Measurements from ENCODE around the gene KHDRBS1.

GRCh38 chr1:31970873-31971272 lies 42.8 kb upstream of the KHDRBS1 start:
- no peak for TF ChIP-seq GMEB1 (CRISPR knock-in tag; IDR thresholded peaks at IDR 0.05)
- TF ChIP-seq ARID4B (CRISPR knock-in tag; IDR thresholded peaks at IDR 0.05) = no peak
- TF ChIP-seq ERF (CRISPR knock-in tag; IDR thresholded peaks at IDR 0.05) = no peak
- TF ChIP-seq ZNF140 (CRISPR knock-in tag; IDR thresholded peaks at IDR 0.05) = no peak
- TF ChIP-seq THRA (IDR thresholded peaks at IDR 0.05) = no peak

Measured in K562 (cell line).